OCI-LY7 (cell line): ENCODE measurements around the gene ABCA5. TPM values are rescaled to one million over a fixed set of nuclear protein-coding genes. Genes with fewer than 3 reads are reported as not detected.

Experiments
- BruUV-seq: library from RNA; stranded (reverse); fragments of 400-500 nt; replicated peaks from 2 replicates; lab custom pipeline; 2021; lab: Mats Ljungman, UMichigan
- CTCF ChIA-PET: fragments of 300-600 bp; sonication (Branson Sonifier 250); formaldehyde crosslinking; loops from one replicate; lab custom pipeline; 2022; ENCODE audit warnings: antibody characterized with exemption; ENCODE audit not compliant: unreplicated experiment; lab: Charles Lee
- POLR2A ChIA-PET: fragments of 300-600 bp; sonication (Branson Sonifier 250); formaldehyde crosslinking; loops from one replicate; lab custom pipeline; 2022; ENCODE audit warnings: antibody characterized with exemption; lab: Charles Lee
- DNase-seq: peaks from one replicate; pipeline ENCODE4 v3.0.0-alpha.2; 2015; ENCODE audit warnings: low spot score
- H2AFZ ChIP-seq: fragments of 200-600 bp; sonication (generic), shearing (Covaris generic); 2 replicates; pipeline ENCODE4 v1.6.1; 2014; ENCODE audit warnings: mild to moderate bottlenecking, antibody characterized with exemption, low read length, moderate library complexity
- H3K27ac ChIP-seq: fragments of 200-600 bp; sonication (generic); 2 replicates; pipeline ENCODE4 v1.5.1; 2014; ENCODE audit warnings: mixed run types, low read depth, mild to moderate bottlenecking, moderate library complexity, low read length, inconsistent platforms; ENCODE audit not compliant: poor library complexity, severe bottlenecking
- H3K36me3 ChIP-seq: fragments of 200-600 bp; sonication (generic); 2 replicates; pipeline ENCODE4 v1.6.1; 2014; ENCODE audit warnings: mild to moderate bottlenecking, antibody characterized with exemption, low read length, moderate library complexity, mixed read lengths; ENCODE audit not compliant: insufficient read depth
- H3K4me1 ChIP-seq: fragments of 200-600 bp; sonication (generic); 2 replicates; pipeline ENCODE4 v1.5.1; 2014; ENCODE audit warnings: mild to moderate bottlenecking, low read length; ENCODE audit not compliant: insufficient read depth, poor library complexity, severe bottlenecking
- H3K4me2 ChIP-seq: fragments of 200-600 bp; sonication (generic); 2 replicates; pipeline ENCODE4 v1.6.1; 2014; ENCODE audit warnings: mild to moderate bottlenecking, low read length
- H3K4me3 ChIP-seq: fragments of 200-600 bp; sonication (generic); 2 replicates; pipeline ENCODE4 v1.5.1; 2014; ENCODE audit warnings: mild to moderate bottlenecking, low read depth, low read length; ENCODE audit not compliant: poor library complexity, severe bottlenecking
- H3K79me2 ChIP-seq: fragments of 200-600 bp; sonication (generic); 2 replicates; pipeline ENCODE4 v1.6.1; 2016; ENCODE audit warnings: low read depth, mild to moderate bottlenecking, low read length, moderate library complexity, mixed read lengths; ENCODE audit not compliant: insufficient read depth
- H3K9me2 ChIP-seq: fragments of 200-600 bp; sonication (generic); 2 replicates; pipeline ENCODE4 v1.6.1; 2016; ENCODE audit warnings: mild to moderate bottlenecking, low read length, mixed read lengths; ENCODE audit not compliant: insufficient read depth
- H3K9me3 ChIP-seq: fragments of 200-600 bp; sonication (generic); 2 replicates; pipeline ENCODE4 v1.6.1; 2014; ENCODE audit warnings: mild to moderate bottlenecking, mixed run types, low read length, mixed read lengths
- H4K20me1 ChIP-seq: fragments of 200-600 bp; sonication (generic); 2 replicates; pipeline ENCODE4 v1.6.1; 2014; ENCODE audit warnings: mild to moderate bottlenecking, antibody characterized with exemption, low read length, moderate library complexity, mixed read lengths; ENCODE audit not compliant: insufficient read depth
- CTCF ChIP-seq: fragments of 200-600 bp; sonication (generic); conservative IDR thresholded peaks from 2 replicates; pipeline ENCODE4 v1.5.1; 2014; ENCODE audit warnings: mild to moderate bottlenecking, antibody characterized with exemption, low read length, moderate library complexity, mixed read lengths
- EZH2phosphoT487 ChIP-seq: fragments of 200-600 bp; sonication (generic); IDR thresholded peaks from 2 replicates; pipeline ENCODE4 v1.6.1; 2018; ENCODE audit warnings: low read depth, borderline replicate concordance, mild to moderate bottlenecking, mixed run types, antibody characterized with exemption, low read length, moderate library complexity, mixed read lengths
- intact Hi-C: fragments of 100-400 bp; cut with micrococcal nuclease; formaldehyde crosslinking; loops from one replicate; pipeline ENCODE4 v1.10.0; 2022; ENCODE audit not compliant: unreplicated experiment
- total RNA-seq, 2 experiments: library from RNA; depleted of rRNA in 1 of 2; stranded (reverse); fragments of >200 nt in 1 of 2; shearing (Covaris generic) in 1 of 2; gene quantifications; 2 replicates each; pipeline ENCODE4 v1.2.3, GENCODE V29; 2014 to 2022

Gene ABCA5
- total RNA-seq, 2 experiments from 2014 or later = 14.7 to 25.3 TPM

- no peak for DNase-seq
- TF ChIP-seq CTCF = no peak
- no peak for TF ChIP-seq EZH2phosphoT487
- ChIA-PET POLR2A (interaction anchor here (0.5 to 0.7 kb wide), 2 partner anchors 136 to 614 kb away, joined by 3 to 6 read pairs; no protein-coding TSS in a partner anchor), CTCF (no interaction called here)
- Histone ChIP-seq H3K36me3 (no peaks in the 10 kb centered on the region), H3K4me3 (no peak overlapping the region), H3K4me1 (no peaks in the 10 kb centered on the region), H4K20me1 (no peaks in the 10 kb centered on the region), H3K27ac (no peak overlapping the region), H3K79me2 (no peaks in the 10 kb centered on the region), H3K9me2 (no peaks in the 10 kb centered on the region), H3K4me2 (no peak overlapping the region), H2AFZ (no peak overlapping the region), H3K9me3 (no peaks in the 10 kb centered on the region)
- no TSS peak for BruUV-seq
- intact Hi-C loops = no loop called here
These were observed 51.2 kb downstream of the ABCA5 start for GRCh38 chr17:69275751-69276150.

- no peak for TF ChIP-seq CTCF
- no peak for DNase-seq
- Histone ChIP-seq H3K4me2 (no peak overlapping the region), H3K36me3 (no peaks in the 10 kb centered on the region), H2AFZ (no peak overlapping the region), H4K20me1 (no peaks in the 10 kb centered on the region), H3K9me2 (no peaks in the 10 kb centered on the region), H3K4me1 (no peaks in the 10 kb centered on the region), H3K27ac (no peak overlapping the region), H3K79me2 (no peaks in the 10 kb centered on the region), H3K9me3 (no peaks in the 10 kb centered on the region), H3K4me3 (no peak overlapping the region)
- intact Hi-C loops = no loop called here
- POLR2A ChIA-PET = interaction anchor here (0.6 to 1.2 kb wide), 4 partner anchors 43 to 235 kb away, joined by 3 to 4 read pairs (median 3); no protein-coding TSS in a partner anchor
- BruUV-seq = no TSS peak
- CTCF ChIA-PET = no interaction called here
These were observed 55.9 kb downstream of the ABCA5 start for GRCh38 chr17:69271023-69271422.

GRCh38 chr17:69269131-69269998 lies 57.6 kb downstream of the ABCA5 start:
- no peaks in the 10 kb centered on the region for H3K36me3 ChIP-seq
- no peak overlapping the region for H2AFZ ChIP-seq
- ChIA-PET CTCF (no interaction called here), POLR2A (no interaction called here)
- no peak overlapping the region for H3K4me2 ChIP-seq
- no peaks in the 10 kb centered on the region for H4K20me1 ChIP-seq
- H3K4me1 ChIP-seq = no peaks in the 10 kb centered on the region
- no TSS peak for BruUV-seq
- H3K4me3 ChIP-seq = no peak overlapping the region
- DNase-seq = no peak
- H3K27ac ChIP-seq = no peak overlapping the region
- 0 out of 2 replicates have a peak, but pooled peaks cover 5% of the 10 kb centered on the region for H3K9me2 ChIP-seq
- H3K79me2 ChIP-seq = no peaks in the 10 kb centered on the region
- no peaks in the 10 kb centered on the region for H3K9me3 ChIP-seq
- intact Hi-C loops = no loop called here
- TF ChIP-seq EZH2phosphoT487 = no peak
- TF ChIP-seq CTCF = no peak
